Suppressor macrophage treated with lipopolysaccharide for 4 hours (primary cell): ENCODE measurements around the gene PIGL.

Source experiments
- DNase-seq: peaks from one replicate; pipeline ENCODE4 v3.0.0-alpha.2; 2020

Gene PIGL

GRCh38 chr17:16354585-16354984 lies 137.6 kb downstream of the PIGL start:
- DNase-seq = no peak

- DNase-seq = no peak
These were observed 141.4 kb downstream of the PIGL start for GRCh38 chr17:16358394-16358793.

GRCh38 chr17:16361874-16362273 lies 144.9 kb downstream of the PIGL start:
- DNase-seq = no peak

- DNase-seq = peak; percentile 86
These were observed 146.9 kb downstream of the PIGL start for GRCh38 chr17:16363749-16364536.

GRCh38 chr17:16364625-16365024 lies 147.6 kb downstream of the PIGL start:
- DNase-seq = no peak

- peak; percentile 61 for DNase-seq
These were observed 154.7 kb downstream of the PIGL start for GRCh38 chr17:16371742-16372141.

- peak; percentile 46 for DNase-seq
These were observed 157.3 kb downstream of the PIGL start for GRCh38 chr17:16374146-16374938.
